IPS-18c (cell line): ENCODE data around the gene PIEZO1.

ENCODE experiments used
- H3K4me3 ChIP-seq: 2 replicates; pipeline ENCODE4 v1.7.0; 2013; ENCODE audit warnings: low read depth, mild to moderate bottlenecking, low read length, moderate library complexity; ENCODE audit not compliant: insufficient read depth
- H3K9me3 ChIP-seq: one replicate; pipeline ENCODE4 v1.6.1; 2013; ENCODE audit warnings: mild to moderate bottlenecking, low read length, moderate library complexity; ENCODE audit not compliant: control insufficient read depth, insufficient read depth

The PIEZO1 gene

GRCh38 chr16:88807626-88808453 is 22.8 kb upstream of the PIEZO1 start:
- H3K9me3 ChIP-seq: no peaks in the 10 kb centered on the region
- H3K4me3 ChIP-seq: no peak overlapping the region

- no peak overlapping the region for H3K4me3 ChIP-seq
Observed at GRCh38 chr16:88807142-88807625, 22.2 kb upstream of the PIEZO1 start.

GRCh38 chr16:88806491-88807111 is 21.6 kb upstream of the PIEZO1 start:
- Histone ChIP-seq H3K4me3 (no peak overlapping the region), H3K9me3 (no peaks in the 10 kb centered on the region)

More at GRCh38 chr16:88807142-88807625, 22.2 kb upstream of the PIEZO1 start:
- H3K9me3 ChIP-seq: no peaks in the 10 kb centered on the region

GRCh38 chr16:88805887-88806393 is 20.9 kb upstream of the PIEZO1 start:
- H3K9me3 ChIP-seq: no peaks in the 10 kb centered on the region
- no peak overlapping the region for H3K4me3 ChIP-seq

GRCh38 chr16:88805340-88805715 is 20.3 kb upstream of the PIEZO1 start:
- Histone ChIP-seq H3K9me3 (no peaks in the 10 kb centered on the region), H3K4me3 (peak overlapping the region; percentile 81)

GRCh38 chr16:88804552-88805339 is 19.7 kb upstream of the PIEZO1 start:
- peak overlapping the region; percentile 81 for H3K4me3 ChIP-seq
- H3K9me3 ChIP-seq: no peaks in the 10 kb centered on the region

- no peaks in the 10 kb centered on the region for H3K9me3 ChIP-seq
- H3K4me3 ChIP-seq: peak overlapping the region; percentile 81
Observed at GRCh38 chr16:88804173-88804551, 19.1 kb upstream of the PIEZO1 start.

- H3K4me3 ChIP-seq: peak within 1 kb of the TSS; percentile 81
- H3K9me3 ChIP-seq: no peaks in the 10 kb centered on the region
Observed at GRCh38 chr16:88803264-88803987, 18.4 kb upstream of the PIEZO1 start, which contains the start of gene CDT1. TSS of gene CDT1 (plus strand) at chr16:88803789. CDS start at chr16:88803832, 43 bp downstream.

- H3K4me3 ChIP-seq: no peak overlapping the region
- no peaks in the 10 kb centered on the region for H3K9me3 ChIP-seq
Observed at GRCh38 chr16:88800277-88800592, 15.2 kb upstream of the PIEZO1 start.

- H3K4me3 ChIP-seq: no peak overlapping the region
- no peaks in the 10 kb centered on the region for H3K9me3 ChIP-seq
Observed at GRCh38 chr16:88799569-88800276, 14.7 kb upstream of the PIEZO1 start.

GRCh38 chr16:88798772-88799455 is 13.9 kb upstream of the PIEZO1 start:
- Histone ChIP-seq H3K4me3 (no peak overlapping the region), H3K9me3 (no peaks in the 10 kb centered on the region)

- no peaks in the 10 kb centered on the region for H3K9me3 ChIP-seq
- no peak overlapping the region for H3K4me3 ChIP-seq
Observed at GRCh38 chr16:88798073-88798472, 13.1 kb upstream of the PIEZO1 start.

- H3K9me3 ChIP-seq: no peaks in the 10 kb centered on the region
- H3K4me3 ChIP-seq: no peak overlapping the region
Observed at GRCh38 chr16:88796278-88796677, 11.3 kb upstream of the PIEZO1 start.

GRCh38 chr16:88793251-88793954 is 8.4 kb upstream of the PIEZO1 start:
- Histone ChIP-seq H3K9me3 (no peaks in the 10 kb centered on the region), H3K4me3 (no peak overlapping the region)

GRCh38 chr16:88792668-88793250 is 7.7 kb upstream of the PIEZO1 start:
- Histone ChIP-seq H3K9me3 (no peaks in the 10 kb centered on the region), H3K4me3 (no peak overlapping the region)
